GM12865 (cell line): ENCODE results near the gene SORCS2.

Experiments used
- DNase-seq: peaks from one replicate; pipeline ENCODE4 v3.0.0; 2010; ENCODE audit warnings: low read depth
- H3K4me3 ChIP-seq: 2 replicates; pipeline ENCODE4 v1.5.1; 2011; ENCODE audit warnings: mild to moderate bottlenecking, low read depth, low read length, control low read depth
- TF ChIP-seq, protein P1 (sequence below): IDR thresholded peaks from 2 replicates; pipeline ENCODE4 v1.5.1; 2011; ENCODE audit warnings: low read length, control low read depth, low read depth, inconsistent platforms; ENCODE audit not compliant: insufficient read depth; ENCODE audit errors: missing control alignments

Gene SORCS2

DNA sequence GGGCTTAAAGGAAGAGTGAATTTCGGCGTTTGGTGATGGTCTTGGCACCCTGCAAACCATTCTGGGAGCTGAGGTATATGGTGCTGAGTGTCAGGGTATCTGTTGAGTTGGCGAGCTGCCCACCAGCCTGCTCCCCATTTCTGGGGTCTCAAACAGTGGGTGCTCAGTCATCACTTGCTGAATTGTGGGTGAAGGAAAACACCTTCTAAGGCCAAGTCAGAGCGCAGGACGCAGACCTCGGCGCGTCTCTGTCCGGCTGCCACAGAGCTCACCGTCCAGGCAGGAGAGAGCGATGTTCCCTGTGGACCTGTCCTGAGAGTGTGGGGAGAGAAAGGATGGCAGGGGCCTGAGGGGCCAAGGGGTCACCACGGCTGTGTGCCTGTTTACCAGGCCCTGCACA, 111.2 kb downstream of the SORCS2 start:
- TF ChIP-seq, protein P1, sequence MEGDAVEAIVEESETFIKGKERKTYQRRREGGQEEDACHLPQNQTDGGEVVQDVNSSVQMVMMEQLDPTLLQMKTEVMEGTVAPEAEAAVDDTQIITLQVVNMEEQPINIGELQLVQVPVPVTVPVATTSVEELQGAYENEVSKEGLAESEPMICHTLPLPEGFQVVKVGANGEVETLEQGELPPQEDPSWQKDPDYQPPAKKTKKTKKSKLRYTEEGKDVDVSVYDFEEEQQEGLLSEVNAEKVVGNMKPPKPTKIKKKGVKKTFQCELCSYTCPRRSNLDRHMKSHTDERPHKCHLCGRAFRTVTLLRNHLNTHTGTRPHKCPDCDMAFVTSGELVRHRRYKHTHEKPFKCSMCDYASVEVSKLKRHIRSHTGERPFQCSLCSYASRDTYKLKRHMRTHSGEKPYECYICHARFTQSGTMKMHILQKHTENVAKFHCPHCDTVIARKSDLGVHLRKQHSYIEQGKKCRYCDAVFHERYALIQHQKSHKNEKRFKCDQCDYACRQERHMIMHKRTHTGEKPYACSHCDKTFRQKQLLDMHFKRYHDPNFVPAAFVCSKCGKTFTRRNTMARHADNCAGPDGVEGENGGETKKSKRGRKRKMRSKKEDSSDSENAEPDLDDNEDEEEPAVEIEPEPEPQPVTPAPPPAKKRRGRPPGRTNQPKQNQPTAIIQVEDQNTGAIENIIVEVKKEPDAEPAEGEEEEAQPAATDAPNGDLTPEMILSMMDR = no peak
- DNase-seq = no peak
- no peak overlapping the region for H3K4me3 ChIP-seq

DNA sequence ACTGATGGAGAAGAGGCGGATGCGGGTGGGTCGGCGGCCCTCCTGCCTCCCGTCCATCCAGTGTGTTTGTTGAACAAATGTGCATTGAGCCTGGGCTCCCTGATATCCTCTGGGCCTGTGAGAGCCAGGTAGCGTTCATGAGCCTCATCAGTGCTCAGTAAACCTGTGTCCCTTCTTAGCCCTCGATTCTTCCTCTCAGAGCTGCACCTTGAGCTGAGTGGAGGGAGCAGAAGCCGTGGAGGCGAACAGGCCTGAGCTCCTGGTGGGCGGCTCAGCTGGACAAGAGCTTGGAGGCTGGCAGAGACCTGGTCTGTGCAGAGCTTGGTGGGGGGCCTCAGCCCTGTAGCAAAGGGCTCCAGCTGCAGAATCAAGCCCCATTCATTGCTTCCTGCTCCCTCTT, 112.1 kb downstream of the SORCS2 start:
- no peak for DNase-seq
- TF ChIP-seq, protein P1 = no peak
- no peak overlapping the region for H3K4me3 ChIP-seq

- TF ChIP-seq, protein P1 = no peak
- no peak overlapping the region for H3K4me3 ChIP-seq
- DNase-seq = no peak
Observed at GRCh38 chr4:7306021-7306965, 114.0 kb downstream of the SORCS2 start.

DNA sequence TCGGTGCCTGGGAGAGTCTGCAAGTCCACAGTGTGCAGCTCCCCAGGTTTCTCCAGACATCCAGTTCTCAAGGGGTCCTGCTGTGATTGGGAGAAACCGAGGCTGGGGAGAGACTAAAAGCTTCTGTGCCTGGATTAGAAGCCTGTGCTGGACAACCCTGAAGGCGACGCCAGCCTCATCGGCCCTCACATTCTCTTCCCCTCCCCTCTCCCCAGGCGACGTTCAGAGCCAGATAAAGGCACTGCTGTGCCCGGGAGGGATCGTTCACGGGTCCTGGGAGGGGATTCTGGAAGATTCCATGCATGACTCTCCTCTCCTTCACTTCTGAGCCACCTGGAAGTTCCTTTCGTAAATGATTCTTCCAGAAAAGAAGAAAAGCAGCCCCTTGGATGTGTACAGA, 114.6 kb downstream of the SORCS2 start:
- no peak for DNase-seq
- no peak overlapping the region for H3K4me3 ChIP-seq
- TF ChIP-seq, protein P1 = no peak

GRCh38 chr4:7307394-7308099, 115.2 kb downstream of the SORCS2 start:
- TF ChIP-seq, protein P1 = no peak
- DNase-seq = no peak
- H3K4me3 ChIP-seq = no peak overlapping the region

DNA sequence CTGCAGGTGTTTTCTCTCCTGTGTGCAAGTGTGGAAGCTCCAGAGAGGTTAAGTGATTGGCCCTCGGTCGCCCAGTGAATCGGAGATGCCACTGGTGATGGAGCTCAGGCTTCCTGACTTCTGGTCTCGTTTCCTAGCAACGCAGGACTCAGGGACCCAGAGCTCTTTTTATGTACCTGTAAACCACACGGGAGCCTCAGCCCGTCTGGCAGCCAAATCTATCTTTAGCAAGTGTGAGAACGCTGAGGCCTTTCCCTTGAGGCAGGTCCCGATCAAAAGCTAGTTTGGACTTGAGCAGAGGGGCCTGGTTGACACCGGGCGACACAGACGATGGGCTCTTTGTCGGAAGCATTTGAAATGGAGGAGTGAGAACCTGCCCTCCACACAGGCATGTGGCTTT, 116.8 kb downstream of the SORCS2 start:
- TF ChIP-seq, protein P1 = no peak
- no peak for DNase-seq
- no peak overlapping the region for H3K4me3 ChIP-seq
